ENCODE data around the gene LAIR1.
"Not testable (repeated sequence)": the region's sequence is repeated elsewhere in the genome, so short reads cannot be mapped to it uniquely, and the experiment has no call there.

Gene LAIR1

GRCh38 chr19:54376610-54377285 lies 12.0 kb upstream of the LAIR1 start:
- no peaks in the 10 kb centered on the region for H4K20me1 ChIP-seq (ENCODE audit: low read depth, low read length)
- no peaks in the 10 kb centered on the region for H3K79me2 ChIP-seq (ENCODE audit: insufficient read depth, low read length)
- no peak overlapping the region for H2AFZ ChIP-seq (ENCODE audit: low read depth, low read length, severe bottlenecking)
- no peaks in the 10 kb centered on the region for H3K27me3 ChIP-seq (ENCODE audit: low read length)
- no peak overlapping the region for H3K4me3 ChIP-seq (ENCODE audit: insufficient read depth, low read length, poor library complexity, severe bottlenecking)
- H3K9me3 ChIP-seq (ENCODE audit: insufficient read depth, low read length) = no peaks in the 10 kb centered on the region
- H3K27ac ChIP-seq (ENCODE audit: low read depth, low read length) = peak overlapping the region; percentile 20; the same call in 1 of the 2 replicates
- TF ChIP-seq, protein P1, sequence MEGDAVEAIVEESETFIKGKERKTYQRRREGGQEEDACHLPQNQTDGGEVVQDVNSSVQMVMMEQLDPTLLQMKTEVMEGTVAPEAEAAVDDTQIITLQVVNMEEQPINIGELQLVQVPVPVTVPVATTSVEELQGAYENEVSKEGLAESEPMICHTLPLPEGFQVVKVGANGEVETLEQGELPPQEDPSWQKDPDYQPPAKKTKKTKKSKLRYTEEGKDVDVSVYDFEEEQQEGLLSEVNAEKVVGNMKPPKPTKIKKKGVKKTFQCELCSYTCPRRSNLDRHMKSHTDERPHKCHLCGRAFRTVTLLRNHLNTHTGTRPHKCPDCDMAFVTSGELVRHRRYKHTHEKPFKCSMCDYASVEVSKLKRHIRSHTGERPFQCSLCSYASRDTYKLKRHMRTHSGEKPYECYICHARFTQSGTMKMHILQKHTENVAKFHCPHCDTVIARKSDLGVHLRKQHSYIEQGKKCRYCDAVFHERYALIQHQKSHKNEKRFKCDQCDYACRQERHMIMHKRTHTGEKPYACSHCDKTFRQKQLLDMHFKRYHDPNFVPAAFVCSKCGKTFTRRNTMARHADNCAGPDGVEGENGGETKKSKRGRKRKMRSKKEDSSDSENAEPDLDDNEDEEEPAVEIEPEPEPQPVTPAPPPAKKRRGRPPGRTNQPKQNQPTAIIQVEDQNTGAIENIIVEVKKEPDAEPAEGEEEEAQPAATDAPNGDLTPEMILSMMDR (IDR thresholded peaks at IDR 0.05; ENCODE audit: insufficient read depth, low read length, poor library complexity, severe bottlenecking) = no peak
- no peak for TF ChIP-seq EZH2phosphoT487 (conservative IDR thresholded peaks at IDR 0.05; ENCODE audit: low read length)
- no peak overlapping the region for H3K9ac ChIP-seq (ENCODE audit: low read length)
- H3F3A ChIP-seq (ENCODE audit: insufficient read depth) = peaks cover 6% of the 10 kb centered on the region; the same call in 1 of the 2 replicates
- no peaks in the 10 kb centered on the region for H3K36me3 ChIP-seq (ENCODE audit: low read length)
- H3K9me2 ChIP-seq (replicated peaks; ENCODE audit: insufficient read depth, low read length) = no peaks in the 10 kb centered on the region
- H3K4me2 ChIP-seq (ENCODE audit: low read depth, low read length, poor library complexity, severe bottlenecking) = no peak overlapping the region

GRCh38 chr19:54375181-54375938 lies 10.6 kb upstream of the LAIR1 start:
- not testable (repeated sequence) for H3K9me2 ChIP-seq (replicated peaks; ENCODE audit: insufficient read depth, low read length); H3K36me3 ChIP-seq (ENCODE audit: low read length); H3K27me3 ChIP-seq (ENCODE audit: low read length); H4K20me1 ChIP-seq (ENCODE audit: low read depth, low read length); H3K9me3 ChIP-seq (ENCODE audit: insufficient read depth, low read length); H3K27ac ChIP-seq (ENCODE audit: low read depth, low read length); H2AFZ ChIP-seq (ENCODE audit: low read depth, low read length, severe bottlenecking); H3K4me3 ChIP-seq (ENCODE audit: insufficient read depth, low read length, poor library complexity, severe bottlenecking); H3K4me2 ChIP-seq (ENCODE audit: low read depth, low read length, poor library complexity, severe bottlenecking); H3F3A ChIP-seq (ENCODE audit: insufficient read depth); H3K79me2 ChIP-seq (ENCODE audit: insufficient read depth, low read length); H3K9ac ChIP-seq (ENCODE audit: low read length)

DNA sequence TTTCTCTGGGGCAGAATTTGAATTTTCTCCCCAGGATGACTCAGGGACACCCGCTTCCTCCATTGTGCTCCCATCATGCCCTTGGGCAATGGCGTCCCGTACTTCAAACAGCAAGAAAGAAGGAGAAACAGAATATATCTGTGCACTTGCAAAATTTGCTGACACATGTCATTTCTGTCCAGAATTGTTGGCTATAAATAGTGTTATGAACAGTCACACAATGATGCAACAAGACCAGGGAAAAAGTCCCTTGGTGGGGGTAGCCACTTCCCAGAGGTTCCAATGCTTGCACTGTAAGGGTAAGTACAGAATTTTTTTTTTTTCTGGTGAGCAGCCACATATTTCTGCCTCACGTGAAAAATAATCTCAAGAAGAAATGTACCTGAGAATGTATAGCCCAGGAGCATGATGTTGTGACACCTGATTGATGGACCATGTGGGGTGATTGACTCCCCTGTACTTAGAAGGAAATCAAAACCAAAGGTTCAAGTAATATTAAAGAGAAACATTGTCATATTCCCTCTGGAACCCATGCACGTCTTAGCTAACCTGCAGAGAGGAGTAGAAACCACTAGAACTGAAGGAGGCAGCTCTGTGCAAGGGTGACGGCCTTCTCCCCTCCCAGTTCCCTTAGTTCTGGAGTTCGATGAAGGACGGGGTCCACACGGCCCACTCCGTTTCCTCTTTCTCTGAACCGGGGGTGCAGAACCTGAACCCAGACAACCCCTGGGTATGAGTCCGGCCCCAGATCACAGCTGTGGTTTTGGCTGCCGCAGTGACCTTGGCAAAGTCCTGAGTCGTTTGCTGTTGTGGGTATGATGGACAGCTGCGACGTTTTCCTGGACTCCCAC lies 9.3 kb upstream of the LAIR1 start:
- Histone ChIP-seq H4K20me1 (ENCODE audit: low read depth, low read length) (no peaks in the 10 kb centered on the region), H2AFZ (ENCODE audit: low read depth, low read length, severe bottlenecking) (no peak overlapping the region), H3K4me3 (ENCODE audit: insufficient read depth, low read length, poor library complexity, severe bottlenecking) (no peak overlapping the region), H3K27ac (ENCODE audit: low read depth, low read length) (no peak overlapping the region), H3K79me2 (ENCODE audit: insufficient read depth, low read length) (no peaks in the 10 kb centered on the region), H3K9ac (ENCODE audit: low read length) (no peak overlapping the region), H3K9me2 (replicated peaks; ENCODE audit: insufficient read depth, low read length) (no peaks in the 10 kb centered on the region), H3K27me3 (ENCODE audit: low read length) (no peaks in the 10 kb centered on the region), H3K36me3 (ENCODE audit: low read length) (no peaks in the 10 kb centered on the region), H3F3A (ENCODE audit: insufficient read depth) (peaks cover 6% of the 10 kb centered on the region; the same call in 1 of the 2 replicates), H3K4me2 (ENCODE audit: low read depth, low read length, poor library complexity, severe bottlenecking) (no peak overlapping the region), H3K9me3 (ENCODE audit: insufficient read depth, low read length) (no peaks in the 10 kb centered on the region)
- no peak for TF ChIP-seq EZH2phosphoT487 (conservative IDR thresholded peaks at IDR 0.05; ENCODE audit: low read length)

DNA sequence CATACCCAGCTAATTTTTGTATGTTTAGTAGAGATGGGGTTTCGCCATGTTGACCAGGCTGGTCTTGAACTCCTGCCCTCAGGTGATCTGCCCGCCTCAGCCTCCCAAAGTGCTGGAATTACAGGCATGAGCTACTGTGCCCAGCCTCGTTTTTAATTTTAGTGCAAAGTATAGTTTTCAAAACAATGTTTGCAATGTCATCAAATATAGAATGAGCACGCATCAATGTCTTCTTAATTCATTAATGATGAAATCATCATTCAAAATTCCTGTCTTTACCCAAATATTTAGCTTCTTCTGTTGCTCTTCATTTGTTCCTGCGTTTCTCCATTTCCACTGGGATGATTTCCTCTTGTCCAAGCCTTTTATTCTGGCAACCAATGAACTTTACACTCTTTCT lies 6.7 kb upstream of the LAIR1 start:
- H4K20me1 ChIP-seq (ENCODE audit: low read depth, low read length); H3K9me2 ChIP-seq (replicated peaks; ENCODE audit: insufficient read depth, low read length); H3K27ac ChIP-seq (ENCODE audit: low read depth, low read length); H3K36me3 ChIP-seq (ENCODE audit: low read length); H3K9ac ChIP-seq (ENCODE audit: low read length); H3K9me3 ChIP-seq (ENCODE audit: insufficient read depth, low read length); H3K4me3 ChIP-seq (ENCODE audit: insufficient read depth, low read length, poor library complexity, severe bottlenecking); H2AFZ ChIP-seq (ENCODE audit: low read depth, low read length, severe bottlenecking); H3F3A ChIP-seq (ENCODE audit: insufficient read depth); H3K27me3 ChIP-seq (ENCODE audit: low read length); H3K4me2 ChIP-seq (ENCODE audit: low read depth, low read length, poor library complexity, severe bottlenecking); H3K79me2 ChIP-seq (ENCODE audit: insufficient read depth, low read length): not testable (repeated sequence)

DNA sequence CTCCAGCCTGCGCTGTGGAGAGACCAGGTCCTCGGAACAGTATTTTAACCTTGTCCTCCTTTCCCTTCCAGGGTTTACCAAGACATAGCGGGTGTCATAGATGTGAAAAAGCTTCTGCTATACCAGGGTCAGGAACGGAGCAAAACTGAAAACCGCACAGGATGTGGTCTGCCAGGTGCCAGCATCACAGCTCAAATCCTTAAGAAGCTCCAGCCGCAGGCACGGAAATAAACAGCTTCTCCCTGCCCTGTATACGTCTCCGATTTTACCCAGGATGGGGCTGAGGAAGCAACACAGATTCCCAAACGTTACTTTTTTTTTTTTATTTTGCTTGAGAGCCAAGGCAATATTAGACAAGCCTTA lies 5.7 kb upstream of the LAIR1 start:
- not testable (repeated sequence) for H3K4me3 ChIP-seq (ENCODE audit: insufficient read depth, low read length, poor library complexity, severe bottlenecking); H3K27ac ChIP-seq (ENCODE audit: low read depth, low read length); H3K9me2 ChIP-seq (replicated peaks; ENCODE audit: insufficient read depth, low read length); H3K27me3 ChIP-seq (ENCODE audit: low read length); H3K9ac ChIP-seq (ENCODE audit: low read length); H3K79me2 ChIP-seq (ENCODE audit: insufficient read depth, low read length); H3K36me3 ChIP-seq (ENCODE audit: low read length); H3F3A ChIP-seq (ENCODE audit: insufficient read depth); H3K9me3 ChIP-seq (ENCODE audit: insufficient read depth, low read length); H2AFZ ChIP-seq (ENCODE audit: low read depth, low read length, severe bottlenecking); H4K20me1 ChIP-seq (ENCODE audit: low read depth, low read length)
- H3K4me2 ChIP-seq (ENCODE audit: low read depth, low read length, poor library complexity, severe bottlenecking) = peak overlapping the region; percentile 44

DNA sequence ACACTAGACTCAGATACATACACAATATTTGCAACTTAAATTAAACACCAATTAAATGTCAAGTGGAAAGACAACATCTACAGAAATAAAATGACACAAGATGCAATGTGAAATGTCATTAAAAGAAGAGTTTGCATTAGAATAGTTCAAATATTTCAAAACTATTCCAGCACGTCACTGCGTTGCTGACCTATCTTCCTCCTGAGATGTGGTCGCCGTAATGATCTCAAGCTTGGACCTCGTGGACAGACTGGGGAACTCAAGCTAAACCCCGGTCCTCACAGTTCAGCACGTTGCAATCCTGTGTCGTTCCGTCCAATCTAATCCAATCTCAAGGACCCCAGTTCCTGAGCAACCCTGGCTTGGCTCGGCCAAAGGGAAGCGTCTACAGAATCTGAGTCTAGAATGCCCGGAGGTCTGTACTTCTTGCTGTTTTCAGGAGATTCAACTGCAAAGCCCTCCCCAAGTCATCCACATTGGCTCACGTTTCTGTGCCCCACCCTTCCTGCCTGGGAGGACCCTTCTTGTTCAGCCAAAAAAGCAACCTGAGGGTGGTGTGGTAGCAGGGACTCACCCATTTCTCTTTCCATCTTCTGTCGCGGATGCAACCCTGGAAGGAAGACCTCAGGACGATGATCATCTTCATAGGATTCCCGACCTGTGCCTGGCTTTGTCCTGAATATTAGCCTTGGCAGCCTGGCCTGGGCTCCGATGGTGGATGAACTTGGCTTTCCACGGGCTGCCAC lies 5.1 kb upstream of the LAIR1 start:
- not testable (repeated sequence) for H2AFZ ChIP-seq (ENCODE audit: low read depth, low read length, severe bottlenecking); H3F3A ChIP-seq (ENCODE audit: insufficient read depth); H3K9me3 ChIP-seq (ENCODE audit: insufficient read depth, low read length); H3K9ac ChIP-seq (ENCODE audit: low read length); H4K20me1 ChIP-seq (ENCODE audit: low read depth, low read length); H3K27me3 ChIP-seq (ENCODE audit: low read length); H3K36me3 ChIP-seq (ENCODE audit: low read length); H3K27ac ChIP-seq (ENCODE audit: low read depth, low read length); H3K4me3 ChIP-seq (ENCODE audit: insufficient read depth, low read length, poor library complexity, severe bottlenecking); H3K79me2 ChIP-seq (ENCODE audit: insufficient read depth, low read length); H3K9me2 ChIP-seq (replicated peaks; ENCODE audit: insufficient read depth, low read length)
- peak overlapping the region; percentile 44 for H3K4me2 ChIP-seq (ENCODE audit: low read depth, low read length, poor library complexity, severe bottlenecking)

Data from SU-DHL-6 (cell line).